GM18507 (cell line): Measurements from ENCODE around the gene TMCC1.
"Not testable (repeated sequence)": the region's sequence is repeated elsewhere in the genome, so short reads cannot be mapped to it uniquely, and the experiment has no call there.

Experiments
- DNase-seq: peaks from one replicate; pipeline ENCODE4 v3.0.0; 2011; ENCODE audit warnings: low read depth; ENCODE audit not compliant: insufficient read length; ENCODE audit errors: extremely low spot score
- FAIRE-seq: peaks from 2 replicates; lab custom pipeline; 2011; peaks lifted over from hg19 to GRCh38; lab: Jason Lieb, UNC

The TMCC1 gene

GRCh38 chr3:129840707-129841360 lies 52.7 kb downstream of the TMCC1 start:
- DNase-seq (no peak), FAIRE-seq (no peak)

- DNase-seq (no peak), FAIRE-seq (no peak)
Observed at GRCh38 chr3:129838086-129838485, 55.4 kb downstream of the TMCC1 start.

- DNase-seq (no peak), FAIRE-seq (no peak)
Observed at GRCh38 chr3:129837065-129837642, 56.4 kb downstream of the TMCC1 start.

- DNase-seq (no peak), FAIRE-seq (peak; percentile 9)
Observed at GRCh38 chr3:129836381-129837064, 57.0 kb downstream of the TMCC1 start.

GRCh38 chr3:129835198-129835597 lies 58.3 kb downstream of the TMCC1 start:
- DNase-seq (no peak), FAIRE-seq (no peak)

GRCh38 chr3:129834580-129834979 lies 58.9 kb downstream of the TMCC1 start:
- DNase-seq (no peak), FAIRE-seq (no peak)

- not testable (repeated sequence) for DNase-seq, FAIRE-seq
Observed at GRCh38 chr3:129831942-129832341, 61.6 kb downstream of the TMCC1 start.

GRCh38 chr3:129831503-129831902 lies 62.0 kb downstream of the TMCC1 start:
- no peak for DNase-seq

GRCh38 chr3:129829640-129830039 lies 63.9 kb downstream of the TMCC1 start:
- no peak for DNase-seq
- peak; percentile 66 for FAIRE-seq

More at GRCh38 chr3:129831503-129831902, 62.0 kb downstream of the TMCC1 start:
- FAIRE-seq, result no peak

GRCh38 chr3:129827765-129828164 lies 65.7 kb downstream of the TMCC1 start:
- peak; percentile 7 for DNase-seq
- peak; percentile 88 for FAIRE-seq

- peak; percentile 12 for DNase-seq
- FAIRE-seq, result peak; percentile 93
Observed at GRCh38 chr3:129824926-129825541, 68.5 kb downstream of the TMCC1 start.

GRCh38 chr3:129822679-129823078 lies 70.8 kb downstream of the TMCC1 start:
- no peak for DNase-seq
- no peak for FAIRE-seq

- FAIRE-seq (no peak), DNase-seq (no peak)
Observed at GRCh38 chr3:129822241-129822640, 71.3 kb downstream of the TMCC1 start.

- DNase-seq, result no peak
- no peak for FAIRE-seq
Observed at GRCh38 chr3:129820587-129820986, 72.9 kb downstream of the TMCC1 start.

GRCh38 chr3:129812589-129812988 lies 80.9 kb downstream of the TMCC1 start:
- FAIRE-seq (peak; percentile 41), DNase-seq (no peak)

GRCh38 chr3:129809297-129809696 lies 84.2 kb downstream of the TMCC1 start:
- no peak for FAIRE-seq
- no peak for DNase-seq

GRCh38 chr3:129796146-129796545 lies 97.4 kb downstream of the TMCC1 start:
- FAIRE-seq, result no peak
- DNase-seq, result no peak

- FAIRE-seq (no peak), DNase-seq (no peak)
Observed at GRCh38 chr3:129795186-129796010, 98.1 kb downstream of the TMCC1 start.

GRCh38 chr3:129794311-129795185 lies 99.0 kb downstream of the TMCC1 start:
- FAIRE-seq (no peak), DNase-seq (no peak)
